ENCODE results near the gene ROBO1.

The ROBO1 gene

DNA sequence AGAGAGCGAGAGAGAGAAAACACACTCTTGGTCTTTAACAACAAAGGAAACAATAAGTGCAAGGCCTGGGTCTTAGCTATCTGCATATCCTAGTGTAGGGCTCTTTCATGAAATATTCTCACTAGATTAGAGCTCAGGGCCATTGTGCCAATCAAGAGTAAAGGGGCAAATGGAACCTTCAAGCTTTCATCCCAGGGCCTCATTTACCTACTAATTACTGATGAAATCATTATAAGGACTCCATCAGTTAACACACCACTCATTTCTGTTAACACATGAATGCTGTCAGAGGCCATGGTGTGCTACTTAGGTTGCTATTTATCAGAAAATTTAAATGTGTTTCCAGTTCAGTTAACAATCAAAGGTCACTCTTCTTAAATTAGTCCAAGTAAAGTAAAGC lies 597.8 kb downstream of the ROBO1 start:
- Histone ChIP-seq H3K9me3 (ENCODE audit: insufficient read depth, low read length) (no peaks in the 10 kb centered on the region), H3F3A (ENCODE audit: insufficient read depth) (no peaks in the 10 kb centered on the region), H3K9ac (ENCODE audit: low read length) (no peak overlapping the region), H3K79me2 (ENCODE audit: insufficient read depth, low read length) (no peaks in the 10 kb centered on the region), H3K27ac (ENCODE audit: low read depth, low read length) (no peak overlapping the region), H2AFZ (ENCODE audit: low read depth, low read length, severe bottlenecking) (no peak overlapping the region), H3K4me3 (ENCODE audit: insufficient read depth, low read length, poor library complexity, severe bottlenecking) (no peak overlapping the region), H4K20me1 (ENCODE audit: low read depth, low read length) (no peaks in the 10 kb centered on the region), H3K27me3 (ENCODE audit: low read length) (no peaks in the 10 kb centered on the region), H3K36me3 (ENCODE audit: low read length) (no peaks in the 10 kb centered on the region), H3K9me2 (replicated peaks; ENCODE audit: insufficient read depth, low read length) (no peaks in the 10 kb centered on the region), H3K4me2 (ENCODE audit: low read depth, low read length, poor library complexity, severe bottlenecking) (no peak overlapping the region)
- TF ChIP-seq, protein P1, sequence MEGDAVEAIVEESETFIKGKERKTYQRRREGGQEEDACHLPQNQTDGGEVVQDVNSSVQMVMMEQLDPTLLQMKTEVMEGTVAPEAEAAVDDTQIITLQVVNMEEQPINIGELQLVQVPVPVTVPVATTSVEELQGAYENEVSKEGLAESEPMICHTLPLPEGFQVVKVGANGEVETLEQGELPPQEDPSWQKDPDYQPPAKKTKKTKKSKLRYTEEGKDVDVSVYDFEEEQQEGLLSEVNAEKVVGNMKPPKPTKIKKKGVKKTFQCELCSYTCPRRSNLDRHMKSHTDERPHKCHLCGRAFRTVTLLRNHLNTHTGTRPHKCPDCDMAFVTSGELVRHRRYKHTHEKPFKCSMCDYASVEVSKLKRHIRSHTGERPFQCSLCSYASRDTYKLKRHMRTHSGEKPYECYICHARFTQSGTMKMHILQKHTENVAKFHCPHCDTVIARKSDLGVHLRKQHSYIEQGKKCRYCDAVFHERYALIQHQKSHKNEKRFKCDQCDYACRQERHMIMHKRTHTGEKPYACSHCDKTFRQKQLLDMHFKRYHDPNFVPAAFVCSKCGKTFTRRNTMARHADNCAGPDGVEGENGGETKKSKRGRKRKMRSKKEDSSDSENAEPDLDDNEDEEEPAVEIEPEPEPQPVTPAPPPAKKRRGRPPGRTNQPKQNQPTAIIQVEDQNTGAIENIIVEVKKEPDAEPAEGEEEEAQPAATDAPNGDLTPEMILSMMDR (IDR thresholded peaks at IDR 0.05; ENCODE audit: insufficient read depth, low read length, poor library complexity, severe bottlenecking): no peak
- no peak for TF ChIP-seq EZH2phosphoT487 (conservative IDR thresholded peaks at IDR 0.05; ENCODE audit: low read length)

DNA sequence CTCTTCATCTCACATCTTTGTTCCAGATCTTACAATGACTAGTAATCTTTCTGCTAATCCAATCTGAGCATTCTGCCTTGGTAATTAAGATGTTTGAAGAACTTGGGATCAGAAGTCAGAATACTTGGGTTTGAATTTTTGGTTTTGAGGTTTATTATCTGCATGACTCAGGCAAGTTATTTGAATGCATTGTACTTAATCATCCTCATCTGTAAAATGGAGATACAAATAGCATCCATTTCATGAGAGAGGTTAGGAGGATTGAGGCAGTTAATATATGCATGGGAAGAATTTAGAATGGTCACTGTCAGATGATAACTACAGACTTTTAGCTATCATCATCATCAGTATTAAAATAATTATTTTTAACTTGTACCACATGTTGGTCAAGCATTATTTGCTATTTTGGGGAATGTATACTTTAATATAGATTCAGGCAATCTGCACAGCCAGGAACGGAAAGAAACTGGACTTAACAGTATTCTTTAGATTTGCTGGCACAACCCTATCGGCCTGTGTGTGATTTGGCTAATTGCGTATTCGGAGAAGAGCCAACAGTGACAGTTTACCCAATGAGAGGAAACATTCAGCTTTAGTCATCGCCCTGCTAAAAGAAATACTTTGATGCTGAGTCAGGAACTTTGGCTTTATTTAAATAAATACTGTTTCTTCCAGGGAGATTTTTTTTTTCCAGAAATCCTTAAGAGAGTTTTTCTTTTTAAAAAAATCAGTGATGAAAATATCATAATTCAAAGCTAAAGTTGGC lies 600.0 kb downstream of the ROBO1 start:
- Histone ChIP-seq H2AFZ (ENCODE audit: low read depth, low read length, severe bottlenecking) (no peak overlapping the region), H3K79me2 (ENCODE audit: insufficient read depth, low read length) (no peaks in the 10 kb centered on the region), H3K4me2 (ENCODE audit: low read depth, low read length, poor library complexity, severe bottlenecking) (no peak overlapping the region), H3F3A (ENCODE audit: insufficient read depth) (no peaks in the 10 kb centered on the region), H3K27ac (ENCODE audit: low read depth, low read length) (no peak overlapping the region), H3K4me3 (ENCODE audit: insufficient read depth, low read length, poor library complexity, severe bottlenecking) (no peak overlapping the region), H3K27me3 (ENCODE audit: low read length) (no peaks in the 10 kb centered on the region), H3K9me2 (replicated peaks; ENCODE audit: insufficient read depth, low read length) (no peaks in the 10 kb centered on the region), H4K20me1 (ENCODE audit: low read depth, low read length) (no peaks in the 10 kb centered on the region), H3K9me3 (ENCODE audit: insufficient read depth, low read length) (no peaks in the 10 kb centered on the region), H3K9ac (ENCODE audit: low read length) (no peak overlapping the region), H3K36me3 (ENCODE audit: low read length) (no peaks in the 10 kb centered on the region)
- TF ChIP-seq, protein P1 (IDR thresholded peaks at IDR 0.05; ENCODE audit: insufficient read depth, low read length, poor library complexity, severe bottlenecking): no peak
- TF ChIP-seq EZH2phosphoT487 (conservative IDR thresholded peaks at IDR 0.05; ENCODE audit: low read length): no peak

DNA sequence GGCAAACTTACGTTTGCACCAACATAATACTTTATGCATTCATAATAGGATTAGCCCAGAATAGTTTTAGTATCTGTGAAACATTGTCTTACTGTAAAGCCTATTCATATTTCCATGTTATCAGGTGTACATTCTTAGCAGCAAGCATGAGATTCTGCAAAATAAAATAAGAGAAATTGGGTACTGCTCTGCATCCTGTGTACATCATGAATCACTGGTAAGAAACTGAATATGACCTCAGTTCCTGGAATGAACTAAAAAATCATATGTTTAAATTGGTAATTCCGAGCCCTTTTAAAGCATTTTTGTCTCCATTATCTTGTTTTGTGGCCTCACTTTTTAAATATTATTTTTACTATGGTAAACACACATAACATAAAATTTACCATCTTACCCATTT lies 605.1 kb downstream of the ROBO1 start:
- no peaks in the 10 kb centered on the region for H3F3A ChIP-seq (ENCODE audit: insufficient read depth)
- no peak overlapping the region for H3K4me2 ChIP-seq (ENCODE audit: low read depth, low read length, poor library complexity, severe bottlenecking)
- H3K79me2 ChIP-seq (ENCODE audit: insufficient read depth, low read length): no peaks in the 10 kb centered on the region
- H3K27me3 ChIP-seq (ENCODE audit: low read length): no peaks in the 10 kb centered on the region
- TF ChIP-seq EZH2phosphoT487 (conservative IDR thresholded peaks at IDR 0.05; ENCODE audit: low read length): no peak
- TF ChIP-seq, protein P1 (IDR thresholded peaks at IDR 0.05; ENCODE audit: insufficient read depth, low read length, poor library complexity, severe bottlenecking): no peak
- no peak overlapping the region for H3K4me3 ChIP-seq (ENCODE audit: insufficient read depth, low read length, poor library complexity, severe bottlenecking)
- no peaks in the 10 kb centered on the region for H3K9me2 ChIP-seq (replicated peaks; ENCODE audit: insufficient read depth, low read length)
- no peak overlapping the region for H3K9ac ChIP-seq (ENCODE audit: low read length)
- no peaks in the 10 kb centered on the region for H3K36me3 ChIP-seq (ENCODE audit: low read length)
- H4K20me1 ChIP-seq (ENCODE audit: low read depth, low read length): no peaks in the 10 kb centered on the region
- no peak overlapping the region for H3K27ac ChIP-seq (ENCODE audit: low read depth, low read length)
- H3K9me3 ChIP-seq (ENCODE audit: insufficient read depth, low read length): no peaks in the 10 kb centered on the region
- no peak overlapping the region for H2AFZ ChIP-seq (ENCODE audit: low read depth, low read length, severe bottlenecking)
